Epithelial cell of esophagus (primary cell): ENCODE measurements around the gene ZDHHC9.

Source experiments
- DNase-seq: peaks from one replicate; pipeline ENCODE4 v3.0.0; 2010; ENCODE audit warnings: low read depth
- H3K4me3 ChIP-seq: 2 replicates; pipeline ENCODE4 v1.5.1; 2011; ENCODE audit warnings: mild to moderate bottlenecking, low read length, control low read depth
- CTCF ChIP-seq: IDR thresholded peaks from 2 replicates; pipeline ENCODE4 v1.5.1; 2011; ENCODE audit warnings: low read depth, mild to moderate bottlenecking, low read length, control low read depth, inconsistent platforms; ENCODE audit not compliant: insufficient read depth; ENCODE audit errors: missing control alignments

The ZDHHC9 gene

GRCh38 chrX:129833153-129833990, 10.3 kb downstream of the ZDHHC9 start:
- no peak for DNase-seq
- no peak for TF ChIP-seq CTCF
- H3K4me3 ChIP-seq = no peak overlapping the region

GRCh38 chrX:129831091-129831885, 12.4 kb downstream of the ZDHHC9 start:
- H3K4me3 ChIP-seq = no peak overlapping the region
- DNase-seq = no peak
- no peak for TF ChIP-seq CTCF

- DNase-seq = no peak
- no peak overlapping the region for H3K4me3 ChIP-seq
- TF ChIP-seq CTCF = no peak
Observed at GRCh38 chrX:129830494-129830893, 13.2 kb downstream of the ZDHHC9 start.

DNA sequence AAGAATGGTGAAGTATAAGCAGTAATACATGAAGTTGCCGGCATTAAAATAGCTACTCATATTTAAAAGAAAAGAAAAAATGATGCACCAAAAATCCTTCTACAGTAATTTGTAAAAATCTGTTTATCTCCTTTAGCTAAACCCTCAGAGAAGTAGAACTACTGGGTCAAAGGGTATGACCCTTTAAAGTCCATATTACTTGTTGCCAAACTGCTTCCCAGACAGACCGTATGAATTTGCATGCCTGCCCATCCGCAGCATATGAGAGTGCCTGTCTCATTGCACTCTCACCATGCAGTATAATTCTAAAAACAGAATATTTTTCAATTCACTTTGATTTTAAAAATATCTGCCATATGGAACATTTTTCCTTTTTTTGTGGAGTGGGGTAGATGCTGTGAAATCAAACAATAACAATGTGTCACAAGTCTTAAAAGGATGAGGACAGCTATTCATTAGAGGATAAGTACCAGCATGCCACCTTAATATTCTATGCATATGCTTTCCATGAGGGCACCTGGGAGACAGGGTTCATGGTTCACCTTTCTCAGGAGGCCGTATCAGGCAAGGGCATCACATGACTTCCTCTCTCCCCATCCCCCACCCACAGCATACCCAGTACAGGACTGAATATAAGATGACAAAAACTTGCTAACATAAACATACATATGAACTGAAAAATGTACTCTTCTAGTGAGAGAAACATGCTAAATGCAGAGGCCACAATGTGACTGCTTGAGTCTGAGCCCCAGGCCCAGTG, 17.8 kb downstream of the ZDHHC9 start:
- no peak for TF ChIP-seq CTCF
- DNase-seq = no peak
- no peak overlapping the region for H3K4me3 ChIP-seq

GRCh38 chrX:129824620-129825019, 19.1 kb downstream of the ZDHHC9 start:
- no peak for TF ChIP-seq CTCF
- H3K4me3 ChIP-seq = no peak overlapping the region
- DNase-seq = no peak

DNA sequence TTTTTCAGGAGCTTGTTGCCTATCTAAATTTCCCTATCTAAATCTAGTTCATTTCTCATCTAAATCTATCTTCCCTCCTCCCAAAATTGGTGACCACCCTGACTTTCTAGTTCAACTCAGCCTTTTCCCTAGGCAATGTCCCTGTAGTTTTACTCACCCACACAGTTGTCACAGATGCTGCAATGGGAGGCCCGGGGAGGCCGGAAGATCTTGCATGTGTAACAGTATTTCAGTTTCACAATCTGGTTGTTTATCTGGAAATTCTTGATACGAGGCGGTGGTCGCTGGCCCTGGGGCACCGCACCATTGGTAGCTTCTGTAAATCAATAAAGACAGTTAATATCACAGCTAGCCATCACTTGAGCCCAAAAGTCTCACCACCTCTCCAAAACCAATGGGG, 20.2 kb downstream of the ZDHHC9 start:
- no peak for DNase-seq
- H3K4me3 ChIP-seq = no peak overlapping the region
- no peak for TF ChIP-seq CTCF
